Breast epithelium (tissue), 3 donors: ENCODE results near the gene PLD5.

Experiments
- POLR2A ChIP-seq: fragments of 450-650 bp; IDR thresholded peaks from one replicate; pipeline ENCODE4 v1.6.1; 2016; ENCODE audit warnings: antibody characterized with exemption, mild to moderate bottlenecking, moderate library complexity
- POLR2AphosphoS5 ChIP-seq, 3 donors: sonication (generic); formaldehyde crosslinking; IDR thresholded peaks; one replicate each; pipeline ENCODE4 v1.6.1; 2017; ENCODE audit warnings: antibody characterized with exemption in 3 of 3
- TF ChIP-seq, protein P1 (sequence below), 3 donors: fragments of 450-650 bp; IDR thresholded peaks; one replicate each; pipeline ENCODE4 v1.5.1; 2016 to 2017; ENCODE audit warnings: antibody characterized with exemption in 3 of 3, mild to moderate bottlenecking in 3 of 3, moderate library complexity in 3 of 3

DNA sequence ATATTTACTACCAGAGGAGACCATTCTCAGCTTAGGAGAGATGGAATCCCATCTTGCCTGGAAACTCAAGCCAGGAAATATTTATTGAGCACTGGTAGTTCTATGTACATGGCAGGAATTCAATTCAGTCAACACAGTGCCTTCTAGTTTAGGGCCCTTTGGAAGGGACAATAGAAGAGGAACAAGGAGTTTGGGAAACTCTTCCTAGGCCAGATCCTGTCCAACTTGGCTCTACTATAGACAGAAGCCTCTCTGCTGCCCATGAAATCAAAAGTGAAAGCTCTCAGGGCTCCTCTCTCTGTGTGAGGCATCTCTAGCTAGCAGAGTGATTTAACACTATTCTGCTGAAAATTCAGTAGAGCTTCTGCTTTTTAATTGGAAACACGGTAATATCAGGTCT lies 281.0 kb downstream of the PLD5 start:
- TF ChIP-seq, protein P1, sequence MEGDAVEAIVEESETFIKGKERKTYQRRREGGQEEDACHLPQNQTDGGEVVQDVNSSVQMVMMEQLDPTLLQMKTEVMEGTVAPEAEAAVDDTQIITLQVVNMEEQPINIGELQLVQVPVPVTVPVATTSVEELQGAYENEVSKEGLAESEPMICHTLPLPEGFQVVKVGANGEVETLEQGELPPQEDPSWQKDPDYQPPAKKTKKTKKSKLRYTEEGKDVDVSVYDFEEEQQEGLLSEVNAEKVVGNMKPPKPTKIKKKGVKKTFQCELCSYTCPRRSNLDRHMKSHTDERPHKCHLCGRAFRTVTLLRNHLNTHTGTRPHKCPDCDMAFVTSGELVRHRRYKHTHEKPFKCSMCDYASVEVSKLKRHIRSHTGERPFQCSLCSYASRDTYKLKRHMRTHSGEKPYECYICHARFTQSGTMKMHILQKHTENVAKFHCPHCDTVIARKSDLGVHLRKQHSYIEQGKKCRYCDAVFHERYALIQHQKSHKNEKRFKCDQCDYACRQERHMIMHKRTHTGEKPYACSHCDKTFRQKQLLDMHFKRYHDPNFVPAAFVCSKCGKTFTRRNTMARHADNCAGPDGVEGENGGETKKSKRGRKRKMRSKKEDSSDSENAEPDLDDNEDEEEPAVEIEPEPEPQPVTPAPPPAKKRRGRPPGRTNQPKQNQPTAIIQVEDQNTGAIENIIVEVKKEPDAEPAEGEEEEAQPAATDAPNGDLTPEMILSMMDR (IDR thresholded peaks at IDR 0.05): no peak
- TF ChIP-seq POLR2AphosphoS5 (IDR thresholded peaks at IDR 0.05) (no peak), POLR2A (no peak)
